Stimulated activated CD4-positive, alpha-beta T cell treated with anti-CD3 and anti-CD28 coated beads, Interleukin-1b, Interleukin-23, amount 100 ng/mL, for 1 hour (primary cell): Measurements from ENCODE around the gene SPTBN1.

Experiments
- DNase-seq, 2 donors: peaks; one replicate each; pipeline ENCODE4 v3.0.0-alpha.2; 2020; ENCODE audit warnings: low read depth in 2 of 2

The SPTBN1 gene

GRCh38 chr2:54589340-54590215, 133.5 kb downstream of the SPTBN1 start:
- no peak for DNase-seq

DNA sequence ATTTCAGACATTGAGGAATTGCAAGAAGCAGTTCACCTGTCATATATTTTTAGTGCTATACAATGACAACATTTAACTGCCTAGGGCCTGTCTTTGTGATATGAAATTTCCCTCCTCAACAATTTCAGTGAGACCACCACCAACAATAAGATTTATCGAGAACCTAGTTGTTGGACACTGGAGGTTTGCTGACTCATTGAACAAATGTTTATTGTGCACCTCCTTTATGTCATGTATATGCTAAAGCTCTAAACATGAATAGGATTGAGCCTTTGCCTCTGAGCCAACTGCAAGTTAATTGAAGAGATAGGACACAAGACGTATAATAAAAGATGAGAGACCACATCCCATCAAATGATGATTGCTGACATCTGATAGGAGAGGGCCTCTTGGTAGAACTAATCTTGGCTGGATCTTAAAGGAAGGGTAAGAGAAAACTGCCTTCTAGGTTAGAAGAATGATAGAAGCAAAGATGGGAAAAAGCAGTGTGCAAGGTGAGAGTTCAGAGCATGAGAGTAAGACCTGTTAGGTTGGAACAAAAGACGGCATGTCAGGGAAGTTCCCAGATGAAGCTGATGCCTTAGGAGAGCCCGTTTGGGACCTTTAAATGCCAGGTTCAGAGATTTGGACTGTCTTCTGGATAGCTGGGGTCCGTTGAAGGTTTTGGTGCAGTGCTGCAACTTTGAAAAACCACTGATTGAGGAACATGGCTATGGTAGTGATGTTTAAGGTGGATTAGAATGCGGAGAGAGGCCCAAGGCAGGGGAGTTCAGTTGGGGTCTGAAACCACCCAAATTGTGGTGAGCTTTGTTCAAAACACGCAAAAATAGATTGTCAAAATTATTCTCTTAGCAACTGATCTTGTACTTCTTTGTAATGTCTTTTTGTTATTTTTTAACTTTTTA, 134.3 kb downstream of the SPTBN1 start:
- DNase-seq = no peak

DNA sequence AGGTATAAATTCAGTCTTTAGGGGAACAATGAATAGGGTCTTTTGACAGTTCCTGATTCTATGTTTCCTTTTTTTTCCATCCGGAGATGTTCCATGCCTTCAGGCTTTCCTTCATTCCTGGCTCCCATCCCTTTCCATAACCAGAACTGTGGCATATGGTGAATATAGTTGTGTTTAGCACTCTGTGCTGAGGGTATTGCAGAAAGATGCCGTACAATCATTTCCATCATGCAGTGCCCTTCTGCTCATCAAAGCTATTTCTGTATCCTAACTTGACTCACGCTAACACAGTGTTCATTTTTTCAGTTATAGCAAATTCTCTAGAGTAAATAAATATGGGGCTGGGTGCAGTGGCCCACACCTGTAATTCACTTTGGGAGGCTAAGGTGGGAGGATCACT, 135.4 kb downstream of the SPTBN1 start:
- DNase-seq = no peak

- no peak for DNase-seq
Measured at GRCh38 chr2:54593249-54593648, 137.1 kb downstream of the SPTBN1 start.

DNA sequence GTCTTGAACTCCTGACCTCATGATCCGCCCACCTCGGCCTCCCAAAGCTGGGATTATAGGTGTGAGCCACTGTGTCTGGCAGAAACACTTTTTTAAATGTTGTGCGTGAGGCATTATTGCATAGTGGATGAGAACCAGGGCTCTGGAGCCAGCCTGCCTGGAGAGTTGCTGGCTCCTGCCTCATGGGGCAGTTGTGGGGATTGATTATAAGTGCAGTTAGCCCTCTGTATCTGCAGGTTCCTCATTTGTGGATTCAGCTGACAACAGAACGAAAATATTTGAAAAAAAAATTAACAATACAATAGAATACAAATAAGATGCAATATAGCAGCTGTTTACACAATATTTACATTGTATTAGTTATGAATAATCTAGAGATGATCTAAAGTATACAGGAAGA, 137.9 kb downstream of the SPTBN1 start:
- DNase-seq = no peak

DNA sequence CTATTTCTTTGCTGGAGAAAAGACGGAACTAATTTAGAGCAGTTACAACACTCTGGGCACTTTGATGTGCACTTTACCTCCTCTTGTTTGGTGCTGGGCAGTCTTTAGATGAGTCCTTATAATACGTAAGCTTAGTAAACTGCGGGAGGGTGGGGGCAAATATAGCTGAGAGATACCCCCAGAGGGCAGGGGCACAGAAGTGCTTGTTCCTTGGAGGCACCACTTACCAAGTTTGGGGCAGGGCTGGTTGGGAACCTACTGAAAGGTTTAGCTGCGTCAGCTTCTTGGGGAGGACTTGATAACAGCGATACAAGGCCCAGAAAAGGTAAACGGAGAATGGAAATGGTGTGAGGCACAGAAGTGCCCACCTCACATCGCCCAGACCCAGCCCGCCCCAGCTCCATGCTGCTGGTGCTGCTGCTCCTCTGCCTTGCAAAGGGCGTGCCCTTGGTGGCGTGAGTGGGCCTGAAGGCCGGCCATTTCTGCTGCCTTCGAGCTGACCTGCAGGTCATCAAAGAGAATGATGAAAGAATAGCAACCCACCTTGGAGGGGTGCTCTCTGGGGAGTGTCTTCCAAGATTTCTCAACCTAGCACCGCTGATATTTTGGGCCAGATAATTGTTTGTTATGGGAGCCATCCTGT, 139.2 kb downstream of the SPTBN1 start:
- DNase-seq = no peak

DNA sequence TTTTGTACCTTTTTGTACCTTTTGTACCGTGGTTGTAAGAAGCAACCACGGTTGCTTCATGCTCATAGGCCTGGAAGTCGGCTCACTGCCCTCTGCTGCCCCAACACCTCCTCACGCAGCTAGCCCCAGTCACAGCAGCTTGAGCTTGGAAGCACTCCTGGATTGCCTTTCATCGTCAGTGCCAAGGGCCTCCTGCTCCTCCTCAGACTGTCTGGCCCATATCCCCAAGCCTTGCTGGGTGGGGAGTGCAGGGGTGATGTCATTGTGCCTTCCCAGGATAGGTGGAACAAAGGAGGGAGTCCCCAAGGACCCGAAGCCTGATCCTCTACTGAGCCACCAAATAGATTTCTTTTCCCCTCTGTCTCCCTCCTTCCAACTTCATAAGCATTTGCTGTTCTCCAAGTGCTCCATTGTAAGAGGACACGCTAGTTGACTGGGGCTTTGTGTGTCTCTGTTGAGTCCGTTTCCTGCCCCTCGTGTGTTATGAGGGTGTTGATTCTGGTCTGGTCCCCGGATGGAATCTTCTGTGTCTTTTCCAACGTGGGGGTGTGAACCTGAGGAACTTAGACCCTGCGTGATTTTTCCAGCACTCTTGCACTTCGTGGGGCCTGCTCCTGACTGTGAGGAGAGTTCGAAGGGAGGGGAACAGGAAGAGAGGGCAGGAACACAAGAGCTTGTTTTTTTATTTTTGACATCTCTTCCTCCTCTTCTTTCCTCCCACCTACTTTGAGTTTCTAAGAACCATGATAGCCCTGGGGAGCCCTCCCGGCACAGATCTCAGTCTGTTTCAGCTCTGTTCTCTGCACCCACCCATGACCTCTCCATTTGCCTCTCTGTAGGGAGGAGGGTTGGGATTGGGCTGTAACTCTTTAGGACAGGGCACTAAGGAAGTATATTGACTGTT, 140.1 kb downstream of the SPTBN1 start:
- no peak for DNase-seq

- no peak for DNase-seq
Measured at GRCh38 chr2:54597153-54597848, 141.2 kb downstream of the SPTBN1 start.

DNA sequence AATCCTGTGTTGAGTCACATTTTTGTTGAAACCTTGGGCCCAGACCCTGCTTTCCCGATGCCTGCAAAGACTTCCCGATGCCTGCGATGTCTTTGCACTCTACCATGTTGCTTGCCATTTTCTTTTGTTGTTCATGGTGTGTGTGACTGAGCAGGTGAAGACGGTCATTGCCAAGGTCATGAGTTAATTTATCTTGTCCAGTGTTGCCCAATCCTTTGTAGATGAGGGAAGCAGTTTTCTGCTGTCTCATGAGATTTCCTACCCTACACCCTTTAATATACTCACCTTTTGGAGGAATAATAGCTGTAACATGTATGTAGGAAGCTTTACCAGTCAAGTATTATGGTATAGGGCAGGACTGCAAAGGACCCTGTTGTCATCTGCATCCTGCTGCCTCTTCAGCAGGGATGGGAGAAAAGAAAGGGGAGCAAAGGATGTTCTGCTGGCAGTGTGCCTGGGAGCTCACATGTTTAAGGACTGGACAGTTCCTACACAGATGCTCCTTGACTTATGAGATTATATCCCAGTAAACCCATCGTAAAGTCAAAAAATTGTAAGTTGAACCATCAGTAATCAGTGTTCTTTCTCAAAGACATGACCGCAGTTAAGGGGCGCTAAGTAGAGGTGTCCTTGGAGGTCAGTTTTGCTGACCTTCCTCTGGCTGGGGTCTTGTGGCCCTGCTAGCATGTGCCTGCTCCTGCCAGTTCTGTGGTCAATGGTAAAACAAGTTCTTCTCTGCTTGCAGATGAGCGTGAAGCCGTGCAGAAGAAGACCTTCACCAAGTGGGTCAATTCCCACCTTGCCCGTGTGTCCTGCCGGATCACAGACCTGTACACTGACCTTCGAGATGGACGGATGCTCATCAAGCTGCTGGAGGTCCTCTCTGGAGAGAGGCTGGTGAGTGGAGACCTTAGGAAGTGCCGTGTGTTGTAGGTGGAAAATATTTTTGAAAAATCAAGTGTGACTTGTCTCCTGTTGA, 142.5 kb downstream of the SPTBN1 start:
- DNase-seq = no peak

GRCh38 chr2:54599326-54599710, 143.2 kb downstream of the SPTBN1 start:
- DNase-seq = no peak

DNA sequence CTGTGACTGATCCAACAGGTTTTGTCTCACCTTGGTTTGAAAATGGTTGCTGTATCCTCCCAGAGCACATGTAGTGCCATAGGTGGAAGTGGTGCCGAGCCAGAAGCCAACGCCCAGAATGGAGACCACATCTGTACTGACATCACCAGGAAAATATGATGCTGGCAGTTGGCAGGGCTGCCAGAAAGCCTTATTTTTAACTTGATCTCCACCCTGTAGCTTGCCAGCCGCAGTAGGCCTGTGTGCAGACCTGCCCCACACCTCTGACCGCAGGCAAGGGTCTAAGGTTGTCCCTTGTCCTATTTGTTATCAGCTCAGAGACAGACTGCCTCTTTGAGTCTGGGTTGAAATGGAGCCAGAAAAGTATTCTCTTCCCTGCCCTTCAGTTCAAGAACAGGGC, 143.8 kb downstream of the SPTBN1 start:
- DNase-seq = no peak

- no peak for DNase-seq
Measured at GRCh38 chr2:54601339-54601738, 145.2 kb downstream of the SPTBN1 start.

- DNase-seq = no peak
Measured at GRCh38 chr2:54602736-54603322, 146.7 kb downstream of the SPTBN1 start.

- no peak for DNase-seq
Measured at GRCh38 chr2:54603357-54603756, 147.2 kb downstream of the SPTBN1 start.

DNA sequence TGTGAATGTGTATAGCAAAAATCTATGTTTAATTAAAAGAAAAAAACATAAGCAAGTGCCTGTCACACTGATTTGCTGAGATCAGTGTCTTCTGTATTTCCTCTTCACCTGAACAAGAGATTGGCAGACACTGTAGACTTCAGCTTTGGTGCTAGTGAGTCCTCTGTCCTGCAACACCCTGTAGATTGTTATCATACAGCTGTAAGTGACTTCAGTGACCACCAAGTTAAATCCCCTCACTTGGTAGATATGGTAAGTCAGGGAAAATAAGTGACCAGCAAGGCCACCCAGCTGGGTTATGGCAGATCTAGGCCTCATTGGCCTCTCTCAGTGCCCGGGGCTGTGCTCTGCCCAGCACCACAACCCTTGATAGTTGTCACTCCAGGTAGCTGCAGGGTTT, 147.7 kb downstream of the SPTBN1 start:
- no peak for DNase-seq

GRCh38 chr2:54604871-54605270, 148.7 kb downstream of the SPTBN1 start:
- DNase-seq = no peak

- no peak for DNase-seq
Measured at GRCh38 chr2:54605836-54606235, 149.7 kb downstream of the SPTBN1 start.

DNA sequence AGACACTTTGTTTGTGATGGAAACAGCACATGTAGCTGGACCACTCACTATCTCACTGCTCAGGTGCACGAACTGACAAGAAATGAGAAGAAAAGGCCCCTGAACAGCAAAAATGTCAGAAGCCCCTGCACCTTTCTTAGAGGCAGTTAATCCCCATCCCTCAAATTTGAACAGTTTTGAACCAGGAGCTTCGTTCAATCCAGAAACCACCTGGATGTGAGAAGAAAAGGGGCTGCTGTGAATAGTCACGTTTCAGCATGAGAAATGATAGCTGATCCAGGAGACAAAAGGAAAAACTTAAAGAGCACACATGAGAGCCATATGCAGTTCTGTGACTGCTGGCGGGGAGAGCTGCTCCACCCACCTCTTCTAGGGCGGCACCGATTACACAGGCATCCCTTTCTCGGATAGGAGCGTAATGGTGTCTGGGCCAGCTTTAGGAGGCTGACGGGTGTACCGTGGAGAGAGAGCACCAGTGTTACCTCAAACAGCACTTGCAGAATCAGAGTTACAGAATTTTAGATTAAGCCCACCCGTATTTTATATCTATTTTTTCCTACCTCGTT, 150.3 kb downstream of the SPTBN1 start:
- DNase-seq = peak in 1 of 2 donors; percentile 25

DNA sequence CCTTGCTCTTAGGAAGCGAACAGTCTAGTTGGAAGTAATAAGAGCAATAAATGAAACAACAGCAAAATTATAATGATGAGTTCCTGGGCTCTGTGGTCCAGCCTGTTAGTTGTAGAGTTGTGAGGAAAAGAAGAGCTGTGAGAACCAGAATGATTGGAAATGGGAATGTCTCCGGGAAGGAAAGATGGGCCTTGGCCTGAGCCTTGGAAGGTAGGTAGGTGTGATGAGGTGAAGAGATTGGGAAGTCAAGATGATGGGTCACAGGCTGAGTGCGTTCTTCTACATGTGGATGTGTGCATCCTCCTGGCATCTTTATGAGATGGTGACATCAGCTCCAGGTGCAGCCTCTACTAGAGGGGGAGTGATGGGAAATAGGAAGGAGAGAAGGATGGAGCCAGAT, 152.1 kb downstream of the SPTBN1 start:
- no peak for DNase-seq
